ENCODE results near the gene COL4A2.

- TF ChIP-seq CTCF (IDR thresholded peaks at IDR 0.05; ENCODE audit: low read length), result no peak
- TF ChIP-seq EZH2 (optimal IDR thresholded peaks at IDR 0.05; ENCODE audit: low read depth, low read length), result no peak
- TF ChIP-seq EZH2phosphoT487 (IDR thresholded peaks at IDR 0.05; ENCODE audit: low read length), result no peak
These were observed 16.3 kb upstream of the COL4A2 start for GRCh38 chr13:110290826-110291225.

Data from MM.1S (cell line).